Brain microvascular endothelial cell (primary cell): Measurements from ENCODE around the gene LGR5.

Experiments
- DNase-seq: peaks from one replicate; pipeline ENCODE4 v3.0.0-alpha.2; 2020
- H3K27ac ChIP-seq: fragments of 250-450 bp; sonication (Bioruptor Pico); 2 replicates; pipeline ENCODE4 v1.5.1; 2020; ENCODE audit warnings: mild to moderate bottlenecking, moderate library complexity
- H3K27me3 ChIP-seq: fragments of 250-450 bp; sonication (Bioruptor Pico); replicated peaks from 2 replicates; pipeline ENCODE4 v1.5.1; 2020; ENCODE audit warnings: mild to moderate bottlenecking
- H3K36me3 ChIP-seq: fragments of 250-450 bp; sonication (Bioruptor Pico); replicated peaks from 2 replicates; pipeline ENCODE4 v1.5.1; 2020; ENCODE audit warnings: mild to moderate bottlenecking
- H3K4me3 ChIP-seq: 2 replicates; pipeline ENCODE4 v1.5.1; 2011; ENCODE audit warnings: low read depth, mild to moderate bottlenecking, control low read depth, low read length, moderate library complexity
- in situ Hi-C: cut with HindIII; loops from 2 replicates; pipeline ENCODE4 v1.10.0; 2017; ENCODE audit warnings: low sequenced_read_pairs, low pct_ligation_motif_present
- TF ChIP-seq, protein P1 (sequence below): IDR thresholded peaks from 2 replicates; pipeline ENCODE4 v1.5.1; 2011; ENCODE audit warnings: low read depth, mild to moderate bottlenecking, moderate library complexity, low read length, control low read depth, inconsistent platforms; ENCODE audit errors: missing control alignments

LGR5 gene

GRCh38 chr12:71504476-71504875, 64.9 kb downstream of the LGR5 start:
- TF ChIP-seq, protein P1, sequence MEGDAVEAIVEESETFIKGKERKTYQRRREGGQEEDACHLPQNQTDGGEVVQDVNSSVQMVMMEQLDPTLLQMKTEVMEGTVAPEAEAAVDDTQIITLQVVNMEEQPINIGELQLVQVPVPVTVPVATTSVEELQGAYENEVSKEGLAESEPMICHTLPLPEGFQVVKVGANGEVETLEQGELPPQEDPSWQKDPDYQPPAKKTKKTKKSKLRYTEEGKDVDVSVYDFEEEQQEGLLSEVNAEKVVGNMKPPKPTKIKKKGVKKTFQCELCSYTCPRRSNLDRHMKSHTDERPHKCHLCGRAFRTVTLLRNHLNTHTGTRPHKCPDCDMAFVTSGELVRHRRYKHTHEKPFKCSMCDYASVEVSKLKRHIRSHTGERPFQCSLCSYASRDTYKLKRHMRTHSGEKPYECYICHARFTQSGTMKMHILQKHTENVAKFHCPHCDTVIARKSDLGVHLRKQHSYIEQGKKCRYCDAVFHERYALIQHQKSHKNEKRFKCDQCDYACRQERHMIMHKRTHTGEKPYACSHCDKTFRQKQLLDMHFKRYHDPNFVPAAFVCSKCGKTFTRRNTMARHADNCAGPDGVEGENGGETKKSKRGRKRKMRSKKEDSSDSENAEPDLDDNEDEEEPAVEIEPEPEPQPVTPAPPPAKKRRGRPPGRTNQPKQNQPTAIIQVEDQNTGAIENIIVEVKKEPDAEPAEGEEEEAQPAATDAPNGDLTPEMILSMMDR = no peak
- in situ Hi-C loops = no loop called here
- no peaks in the 10 kb centered on the region for H3K36me3 ChIP-seq
- H3K4me3 ChIP-seq = no peak overlapping the region
- H3K27ac ChIP-seq = no peak overlapping the region
- no peak for DNase-seq
- H3K27me3 ChIP-seq = no peaks in the 10 kb centered on the region

DNA sequence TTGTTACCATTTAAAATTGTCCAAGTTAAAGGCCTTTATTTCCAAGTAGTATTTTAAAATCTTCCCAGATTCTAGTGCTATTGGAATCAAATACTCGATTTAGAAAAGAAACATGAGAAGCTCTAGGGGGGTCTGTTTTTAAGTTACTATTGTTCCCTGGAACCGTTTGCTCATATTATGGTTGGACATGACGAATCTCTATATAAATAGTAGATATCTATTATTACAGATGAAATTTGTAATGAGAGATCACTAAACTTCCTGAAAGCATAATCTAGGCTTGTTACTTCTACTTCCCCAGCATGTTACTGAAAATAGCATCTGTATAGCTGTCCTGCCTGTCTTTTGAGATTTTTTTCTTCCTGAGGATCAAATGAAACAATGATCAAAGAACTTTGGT, 70.1 kb downstream of the LGR5 start:
- H3K27me3 ChIP-seq = no peaks in the 10 kb centered on the region
- no peak overlapping the region for H3K4me3 ChIP-seq
- no peak for DNase-seq
- in situ Hi-C loops = no loop called here
- H3K27ac ChIP-seq = no peak overlapping the region
- TF ChIP-seq, protein P1 = no peak
- H3K36me3 ChIP-seq = no peaks in the 10 kb centered on the region

DNA sequence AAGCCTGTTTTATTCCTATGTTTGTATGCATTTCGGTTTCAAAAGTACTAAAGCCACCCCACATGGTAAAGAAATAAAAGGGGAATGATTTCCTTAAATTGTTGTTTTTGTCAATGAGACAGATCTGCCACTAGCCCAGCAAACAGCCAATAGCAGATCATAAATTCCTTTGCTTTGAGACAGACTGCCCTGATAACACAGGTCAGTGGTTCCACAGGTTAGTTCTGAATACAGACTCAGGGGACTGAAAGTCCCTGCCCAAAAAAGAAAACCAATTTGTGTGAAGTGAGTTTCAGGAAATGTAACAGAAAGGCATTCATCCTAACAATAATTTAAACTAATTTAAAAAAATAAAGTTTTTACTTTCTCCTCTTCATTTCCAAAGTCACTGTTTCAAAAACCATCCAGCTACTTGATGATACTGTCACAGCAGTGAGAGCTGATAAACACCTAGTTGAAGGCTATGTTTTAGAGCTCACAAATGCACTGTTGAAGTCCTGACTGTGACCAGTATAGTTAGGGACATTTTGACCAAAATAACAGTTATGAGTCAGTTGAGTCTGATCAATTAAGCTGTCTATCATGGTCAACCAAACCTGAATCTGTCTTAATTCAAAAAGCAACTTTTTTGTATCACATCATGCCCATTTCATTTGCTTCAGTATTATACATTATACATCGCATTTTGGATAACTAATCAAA, 77.7 kb downstream of the LGR5 start:
- in situ Hi-C loops = no loop called here

GRCh38 chr12:71521125-71521524, 81.5 kb downstream of the LGR5 start:
- H3K27me3 ChIP-seq = no peaks in the 10 kb centered on the region
- no peak overlapping the region for H3K27ac ChIP-seq
- DNase-seq = no peak
- in situ Hi-C loops = no loop called here
- no peaks in the 10 kb centered on the region for H3K36me3 ChIP-seq
- no peak overlapping the region for H3K4me3 ChIP-seq
- TF ChIP-seq, protein P1 = no peak

More for the DNA sequence above, 77.7 kb downstream of the LGR5 start:
- H3K4me3 ChIP-seq = no peak overlapping the region
- TF ChIP-seq, protein P1 = no peak
- H3K36me3 ChIP-seq = no peaks in the 10 kb centered on the region
- H3K27me3 ChIP-seq = no peaks in the 10 kb centered on the region
- DNase-seq = no peak
- no peak overlapping the region for H3K27ac ChIP-seq

GRCh38 chr12:71524626-71525025, 85.0 kb downstream of the LGR5 start:
- TF ChIP-seq, protein P1 = no peak
- no peaks in the 10 kb centered on the region for H3K36me3 ChIP-seq
- no peak for DNase-seq
- H3K4me3 ChIP-seq = no peak overlapping the region
- H3K27me3 ChIP-seq = no peaks in the 10 kb centered on the region
- H3K27ac ChIP-seq = no peak overlapping the region
- in situ Hi-C loops = no loop called here

DNA sequence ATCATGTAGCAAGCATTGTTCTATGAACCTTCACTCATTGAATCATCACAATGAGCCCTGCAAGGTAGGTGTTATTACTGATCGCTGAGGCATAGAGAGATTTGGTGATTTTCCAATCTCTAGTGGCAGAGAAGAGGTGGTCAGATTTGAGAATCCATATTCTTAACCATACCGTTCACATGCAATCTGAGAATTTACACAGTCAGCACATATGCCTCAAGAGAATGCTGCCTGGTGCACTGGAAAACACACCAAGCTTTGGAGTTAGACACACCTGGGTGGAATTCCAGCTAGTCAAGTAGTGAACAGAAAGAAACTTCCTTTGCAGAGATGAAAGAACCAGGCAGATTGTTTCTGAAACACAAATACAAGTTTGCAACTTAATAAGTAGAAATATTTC, 94.1 kb downstream of the LGR5 start:
- no peak overlapping the region for H3K27ac ChIP-seq
- no peaks in the 10 kb centered on the region for H3K36me3 ChIP-seq
- TF ChIP-seq, protein P1 = no peak
- no peak for DNase-seq
- H3K4me3 ChIP-seq = no peak overlapping the region
- in situ Hi-C loops = no loop called here
- H3K27me3 ChIP-seq = no peaks in the 10 kb centered on the region
